HS-27A (cell line): ENCODE data around the gene CXCL8.

ENCODE experiments used
- DNase-seq: peaks from one replicate; pipeline ENCODE4 v3.0.0-alpha.2; 2012; ENCODE audit warnings: low read depth, missing footprints

CXCL8 gene

GRCh38 chr4:73718375-73719373 is 21.7 kb upstream of the CXCL8 start:
- no peak for DNase-seq

DNA sequence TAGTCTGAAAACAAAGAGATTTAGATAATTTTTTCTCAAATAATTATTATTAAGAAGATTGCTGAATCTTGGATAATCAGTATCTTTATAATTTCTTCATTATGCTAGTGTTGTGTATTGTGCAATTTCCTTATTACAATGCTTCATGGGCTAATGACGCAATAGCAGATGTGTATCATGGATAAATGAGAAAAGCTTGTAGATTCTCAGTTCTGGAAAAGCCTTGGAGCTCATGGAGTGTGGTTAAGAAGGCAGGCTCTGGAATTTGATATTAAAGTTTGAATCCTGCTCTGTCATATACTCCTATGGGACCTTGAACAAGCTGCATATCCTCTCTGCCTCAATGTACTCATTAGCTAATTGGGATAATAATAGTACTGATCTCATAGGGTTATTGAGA is 18.9 kb upstream of the CXCL8 start:
- DNase-seq = no peak

DNA sequence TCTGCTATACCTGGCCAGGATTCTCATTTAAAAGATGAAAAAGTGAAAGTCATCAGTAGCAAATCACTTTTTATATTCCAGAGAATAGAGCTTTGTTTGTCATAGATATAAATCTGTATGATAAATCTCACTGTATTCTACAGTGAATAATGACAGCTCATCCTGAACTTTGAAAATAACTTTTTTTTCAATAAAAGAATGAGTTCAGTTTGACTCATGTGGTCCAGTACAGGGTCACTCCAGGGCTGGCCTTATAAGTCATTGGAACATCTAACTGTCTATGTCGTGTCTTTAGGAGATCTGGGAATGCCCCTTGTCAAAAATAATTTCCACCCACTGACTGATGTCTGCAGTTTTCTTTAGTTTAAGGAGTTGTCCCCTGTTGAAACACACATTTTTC is 18.5 kb upstream of the CXCL8 start:
- DNase-seq = no peak

DNA sequence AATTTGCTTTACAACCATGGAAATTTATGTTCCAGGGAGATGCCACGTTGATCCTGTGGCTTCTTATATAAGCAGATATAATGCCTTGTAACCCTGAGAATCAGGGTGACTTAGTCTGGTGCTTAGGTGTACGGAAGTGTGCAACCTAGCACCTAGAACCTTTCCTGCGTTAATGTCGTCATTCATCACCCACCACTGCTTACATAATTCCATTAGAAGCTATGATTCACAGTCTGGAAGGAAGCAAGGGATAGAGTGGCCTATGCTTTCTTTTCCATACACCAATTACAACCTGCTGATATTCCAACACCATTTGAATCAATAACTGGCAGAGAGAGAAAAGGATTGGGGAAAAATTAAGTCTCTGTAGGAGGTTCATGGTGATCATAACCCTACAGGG is 17.3 kb upstream of the CXCL8 start:
- DNase-seq = no peak

DNA sequence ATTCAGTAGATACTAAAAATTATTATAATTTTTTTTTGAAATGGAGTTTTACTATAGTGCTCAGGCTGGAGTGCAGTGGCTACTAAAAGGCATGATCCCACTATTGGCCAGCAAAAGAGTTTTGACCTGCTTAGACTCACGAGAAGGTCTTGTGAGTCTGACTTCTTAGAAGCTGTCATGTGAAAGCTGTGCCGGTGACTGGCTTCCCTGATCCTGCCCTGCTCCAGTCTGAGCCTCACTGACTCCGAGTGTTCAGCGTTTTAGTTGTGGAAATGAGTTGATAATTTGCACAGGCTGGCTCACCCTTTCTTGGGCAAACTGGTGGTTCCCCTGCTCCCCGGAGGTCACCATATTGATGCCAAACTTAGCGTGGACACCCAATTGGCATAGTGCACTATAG is 16.4 kb upstream of the CXCL8 start:
- no peak for DNase-seq

- DNase-seq = no peak
Observed at GRCh38 chr4:73725510-73725909, 14.9 kb upstream of the CXCL8 start.

DNA sequence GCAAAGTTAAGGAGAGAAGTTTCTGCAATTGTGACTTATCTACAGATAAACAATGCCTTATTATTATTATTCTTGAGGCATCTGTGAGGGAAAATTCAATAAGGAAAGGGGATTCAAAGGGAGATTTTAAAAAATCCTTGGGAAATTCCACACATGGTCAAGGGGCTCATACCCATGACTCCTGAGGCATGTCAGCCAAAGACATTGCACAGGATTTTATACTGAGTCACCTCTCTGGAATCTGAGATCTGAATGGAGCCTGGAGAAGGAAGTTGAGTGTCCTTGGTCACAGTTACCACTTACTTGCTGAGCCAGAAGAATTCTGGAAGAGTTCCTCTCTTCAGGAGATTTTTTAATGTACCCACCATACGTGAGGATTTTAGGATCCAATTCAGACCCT is 14.4 kb upstream of the CXCL8 start:
- DNase-seq = peak; percentile 87

GRCh38 chr4:73727685-73728084 is 12.7 kb upstream of the CXCL8 start:
- no peak for DNase-seq

DNA sequence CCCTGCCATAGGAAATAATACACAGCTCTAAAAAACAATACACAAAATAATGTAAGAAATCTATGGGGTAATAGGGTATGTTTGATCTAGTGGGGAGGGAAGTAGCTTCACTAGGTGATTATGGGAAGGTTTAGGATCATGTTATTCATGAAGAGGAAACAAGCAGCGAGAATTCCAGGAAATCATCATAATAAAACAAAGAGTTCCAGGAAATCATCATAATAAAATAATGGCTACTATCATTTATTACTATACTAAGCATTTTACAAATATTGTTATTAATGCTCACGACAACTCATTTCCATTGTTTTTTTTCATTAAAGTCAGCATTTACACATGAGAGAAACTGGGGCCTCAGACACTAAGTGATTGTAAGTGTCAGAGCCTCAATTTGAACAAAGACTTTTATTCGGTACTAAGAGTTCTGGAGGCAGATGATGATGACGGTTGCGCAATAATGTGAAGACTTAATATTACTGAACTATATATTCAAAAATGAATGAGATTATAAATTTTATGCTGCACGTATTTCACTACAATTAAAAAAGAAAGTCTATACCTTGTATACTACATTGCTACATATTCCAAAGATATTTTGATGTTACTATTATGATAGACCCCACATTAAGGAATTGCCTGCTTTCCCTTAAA is 12.2 kb upstream of the CXCL8 start:
- DNase-seq = no peak

- no peak for DNase-seq
Observed at GRCh38 chr4:73729534-73730165, 10.7 kb upstream of the CXCL8 start.

- no peak for DNase-seq
Observed at GRCh38 chr4:73730292-73730691, 10.1 kb upstream of the CXCL8 start.

GRCh38 chr4:73730867-73731266 is 9.5 kb upstream of the CXCL8 start:
- DNase-seq = no peak

DNA sequence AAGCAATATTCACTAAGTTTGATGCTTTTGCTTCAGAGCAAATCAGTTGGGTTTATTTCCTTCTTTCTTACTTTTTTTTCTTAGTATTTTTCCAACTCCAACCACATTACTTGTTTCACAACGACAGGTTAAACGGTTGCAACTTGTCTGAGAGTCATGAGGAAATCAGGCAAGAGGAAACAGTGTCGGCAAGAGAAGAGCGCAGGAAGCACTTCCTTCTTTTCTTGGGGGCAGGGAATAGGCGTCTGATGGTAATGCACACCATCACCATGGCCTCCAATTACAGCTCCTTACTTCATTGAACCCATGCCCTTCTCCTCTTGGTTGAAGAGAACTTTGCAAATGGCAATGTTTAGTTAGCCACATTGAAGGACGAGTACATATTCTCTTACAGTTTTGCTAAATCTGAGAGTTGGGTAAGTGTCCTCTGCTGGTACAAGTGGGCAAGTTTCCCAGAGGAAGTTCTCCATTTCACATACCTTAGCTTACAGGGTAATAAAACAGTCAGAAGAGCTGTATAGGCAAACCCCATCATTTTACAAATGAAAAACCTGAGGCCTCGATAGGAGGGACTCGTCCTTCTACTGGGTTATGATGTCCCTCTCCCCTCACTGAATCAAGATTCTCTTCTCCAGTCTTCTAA is 8.3 kb upstream of the CXCL8 start:
- DNase-seq = no peak

DNA sequence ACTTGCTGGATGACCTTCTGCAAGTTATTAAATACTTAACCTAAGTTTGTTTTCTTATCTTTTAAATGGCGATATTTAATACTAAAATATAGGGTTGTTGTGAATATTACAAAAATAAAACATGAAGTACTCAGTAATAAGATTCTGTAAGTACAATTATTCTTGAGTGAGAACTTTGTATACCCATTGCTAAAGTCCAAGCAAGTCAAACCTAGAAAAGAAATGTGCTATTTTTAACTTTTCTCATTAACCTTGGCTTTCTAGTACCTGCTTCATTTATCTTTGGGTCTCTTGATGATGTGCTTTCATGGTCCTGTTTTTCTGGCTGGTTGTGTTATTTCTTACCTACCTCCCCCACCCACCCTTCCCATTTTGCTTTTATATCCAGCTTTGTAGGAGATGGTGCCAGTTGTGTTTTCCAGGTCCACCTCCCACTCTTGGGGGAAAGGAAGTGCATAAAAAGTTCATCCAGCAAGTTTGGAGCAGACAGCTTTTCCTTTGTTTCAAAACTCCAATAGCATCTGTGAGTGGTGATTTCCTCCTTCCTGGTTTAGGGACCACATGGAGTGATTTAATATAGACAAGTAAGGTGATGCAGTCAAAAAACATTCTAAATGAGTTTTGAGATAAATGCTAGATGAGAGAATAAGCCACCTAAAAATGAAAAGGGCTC is 7.5 kb upstream of the CXCL8 start:
- DNase-seq = no peak

DNA sequence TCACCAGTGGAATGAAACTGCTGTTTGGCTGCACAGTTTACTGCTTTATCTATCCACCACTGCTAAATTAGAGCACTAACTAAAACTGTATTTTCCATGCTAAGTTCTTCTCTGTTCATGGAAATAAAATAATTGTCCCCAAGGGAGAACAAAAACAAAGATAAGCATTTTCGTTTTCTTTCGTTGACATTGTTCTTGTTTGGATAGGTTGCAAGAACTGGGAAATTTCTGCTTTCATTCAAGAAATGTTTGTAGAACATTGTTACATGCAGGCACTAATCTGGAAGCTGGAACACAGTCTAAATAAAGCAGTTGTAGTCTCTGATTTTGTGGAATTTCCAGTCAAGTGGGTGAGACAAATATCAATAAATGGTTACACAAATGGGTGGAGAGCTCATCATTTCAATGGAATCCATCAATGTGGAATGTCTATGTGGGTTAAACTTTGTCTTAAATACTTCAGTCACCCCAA is 5.8 kb upstream of the CXCL8 start:
- DNase-seq = no peak

GRCh38 chr4:73735231-73735630 is 5.1 kb upstream of the CXCL8 start:
- no peak for DNase-seq

DNA sequence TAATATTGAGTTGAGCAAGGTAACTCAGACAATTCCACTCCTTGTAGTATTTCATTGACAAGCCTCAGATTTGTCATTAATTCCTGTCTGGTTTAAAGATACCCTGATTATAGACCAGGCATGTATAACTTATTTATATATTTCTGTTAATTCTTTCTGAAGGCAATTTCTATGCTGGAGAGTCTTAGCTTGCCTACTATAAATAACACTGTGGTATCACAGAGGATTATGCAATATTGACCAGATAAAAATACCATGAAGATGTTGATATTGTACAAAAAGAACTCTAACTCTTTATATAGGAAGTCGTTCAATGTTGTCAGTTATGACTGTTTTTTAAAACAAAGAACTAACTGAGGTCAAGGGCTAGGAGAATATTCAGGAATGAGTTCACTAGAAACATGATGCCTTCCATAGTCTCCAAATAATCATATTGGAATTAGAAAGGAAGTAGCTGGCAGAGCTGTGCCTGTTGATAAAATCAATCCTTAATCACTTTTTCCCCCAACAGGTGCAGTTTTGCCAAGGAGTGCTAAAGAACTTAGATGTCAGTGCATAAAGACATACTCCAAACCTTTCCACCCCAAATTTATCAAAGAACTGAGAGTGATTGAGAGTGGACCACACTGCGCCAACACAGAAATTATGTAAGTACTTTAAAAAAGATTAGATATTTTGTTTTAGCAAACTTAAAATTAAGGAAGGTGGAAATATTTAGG is 821 bp downstream of the CXCL8 start:
- DNase-seq = no peak

GRCh38 chr4:73741750-73742489 is 1.6 kb downstream of the CXCL8 start:
- DNase-seq = no peak

DNA sequence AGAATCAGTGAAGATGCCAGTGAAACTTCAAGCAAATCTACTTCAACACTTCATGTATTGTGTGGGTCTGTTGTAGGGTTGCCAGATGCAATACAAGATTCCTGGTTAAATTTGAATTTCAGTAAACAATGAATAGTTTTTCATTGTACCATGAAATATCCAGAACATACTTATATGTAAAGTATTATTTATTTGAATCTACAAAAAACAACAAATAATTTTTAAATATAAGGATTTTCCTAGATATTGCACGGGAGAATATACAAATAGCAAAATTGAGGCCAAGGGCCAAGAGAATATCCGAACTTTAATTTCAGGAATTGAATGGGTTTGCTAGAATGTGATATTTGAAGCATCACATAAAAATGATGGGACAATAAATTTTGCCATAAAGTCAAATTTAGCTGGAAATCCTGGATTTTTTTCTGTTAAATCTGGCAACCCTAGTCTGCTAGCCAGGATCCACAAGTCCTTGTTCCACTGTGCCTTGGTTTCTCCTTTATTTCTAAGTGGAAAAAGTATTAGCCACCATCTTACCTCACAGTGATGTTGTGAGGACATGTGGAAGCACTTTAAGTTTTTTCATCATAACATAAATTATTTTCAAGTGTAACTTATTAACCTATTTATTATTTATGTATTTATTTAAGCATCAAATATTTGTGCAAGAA is 2.3 kb downstream of the CXCL8 start:
- DNase-seq = no peak

DNA sequence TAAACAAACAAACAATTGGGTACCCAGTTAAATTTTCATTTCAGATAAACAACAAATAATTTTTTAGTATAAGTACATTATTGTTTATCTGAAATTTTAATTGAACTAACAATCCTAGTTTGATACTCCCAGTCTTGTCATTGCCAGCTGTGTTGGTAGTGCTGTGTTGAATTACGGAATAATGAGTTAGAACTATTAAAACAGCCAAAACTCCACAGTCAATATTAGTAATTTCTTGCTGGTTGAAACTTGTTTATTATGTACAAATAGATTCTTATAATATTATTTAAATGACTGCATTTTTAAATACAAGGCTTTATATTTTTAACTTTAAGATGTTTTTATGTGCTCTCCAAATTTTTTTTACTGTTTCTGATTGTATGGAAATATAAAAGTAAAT is 2.9 kb downstream of the CXCL8 start:
- no peak for DNase-seq
